ENCODE data around the gene NEAT1. TPM values are rescaled to one million over a fixed set of nuclear protein-coding genes. Genes with fewer than 3 reads are reported as not detected.

NEAT1 gene
- total and polyA plus RNA-seq, 5 experiments from 2014 or later, result 1.3 to 414 (median 2.9) TPM

DNA sequence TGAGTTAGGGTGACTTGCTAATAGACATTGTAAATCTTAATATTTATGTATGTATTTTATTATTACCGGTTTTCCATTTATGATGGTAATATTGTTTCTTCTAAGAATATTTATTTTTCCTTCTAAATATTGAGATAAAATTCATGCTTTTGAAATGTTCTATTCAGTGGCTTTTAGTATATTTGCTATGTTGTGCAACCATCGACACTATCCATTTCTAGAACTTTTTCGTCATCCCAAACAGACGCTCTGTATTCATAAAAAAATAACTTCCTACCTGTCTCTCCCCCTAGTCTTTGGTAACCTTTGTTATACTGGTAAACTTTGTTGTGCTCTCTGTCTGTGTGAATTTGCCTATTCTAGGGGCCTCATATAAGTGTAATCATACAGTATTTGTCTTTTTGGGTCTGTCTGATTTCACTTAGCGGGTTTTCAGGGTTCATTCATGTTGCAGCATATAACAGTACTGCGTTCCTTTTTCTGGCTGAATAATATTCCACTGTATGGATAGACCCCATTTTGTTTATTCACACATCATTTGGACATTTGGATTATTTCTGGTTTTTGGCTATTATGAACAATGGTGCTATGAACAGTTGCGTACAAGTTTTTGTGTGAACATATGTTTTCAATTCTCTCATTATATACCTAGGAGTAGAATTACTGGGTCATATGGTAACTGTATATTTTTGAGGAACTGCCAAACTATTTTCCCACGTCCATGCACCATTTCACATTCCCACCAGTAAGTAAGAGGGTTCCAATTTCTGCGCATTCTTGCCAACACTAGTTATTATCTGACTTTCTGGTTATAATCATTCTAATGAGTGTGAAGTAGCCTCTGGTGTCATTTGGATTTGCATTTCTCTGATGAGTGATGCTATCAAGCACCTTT, 15.9 kb downstream of the NEAT1 start:
- POLR2A ChIA-PET, result interaction anchor here (0.7 to 3.0 kb wide), 4 partner anchors 22 to 359 kb away, joined by 3 to 17 read pairs (median 8); no protein-coding TSS in a partner anchor
- Mint-ChIP-seq H3K9me3 (no peaks in the 10 kb centered on the region), H3K4me3 (no peak overlapping the region), H3K4me1 (peaks cover 21 to 92% (median 67%) of the 10 kb centered on the region in 4 donors), H3K36me3 (peaks cover 4 to 55% (median 11%) of the 10 kb centered on the region in 3 donors), H3K27me3 (no peaks in the 10 kb centered on the region), H3K27ac (peak overlapping the region in 5 of 10 donors; percentile 21 to 90 (median 49))
- ATAC-seq (no peak), DNase-seq (no peak)

- POLR2A ChIA-PET, result interaction anchor here (0.7 to 6.4 kb wide), 7 partner anchors 15 to 358 kb away, joined by 3 to 50 read pairs (median 6); partner anchors contain the start of genes MALAT1 and NEAT1
- Mint-ChIP-seq H3K27me3 (no peaks in the 10 kb centered on the region), H3K4me3 (peak overlapping the region in 2 of 10 donors; percentile 22 to 61), H3K27ac (peak overlapping the region in 8 of 10 donors; percentile 22 to 90 (median 58)), H3K9me3 (no peaks in the 10 kb centered on the region), H3K36me3 (peaks cover 4 to 56% (median 11%) of the 10 kb centered on the region in 3 donors), H3K4me1 (peaks cover 25 to 90% (median 70%) of the 10 kb centered on the region in 4 donors)
- DNase-seq (no peak), ATAC-seq (no peak)
Measured at GRCh38 chr11:65439331-65440181, 17.0 kb downstream of the NEAT1 start.

GRCh38 chr11:65440831-65441499, 18.4 kb downstream of the NEAT1 start:
- no peaks in the 10 kb centered on the region for H3K9me3 Mint-ChIP-seq
- H3K27ac Mint-ChIP-seq, result peak overlapping the region in 8 of 10 donors; percentile 25 to 90 (median 82)
- POLR2A ChIA-PET, result interaction anchor here (0.7 to 6.4 kb wide), 8 partner anchors 16 to 562 kb away, joined by 3 to 50 read pairs (median 6); partner anchors contain the start of genes MALAT1 and NEAT1
- ATAC-seq (no peak), DNase-seq (no peak)
- no peaks in the 10 kb centered on the region for H3K27me3 Mint-ChIP-seq
- H3K4me3 Mint-ChIP-seq, result peak overlapping the region in 9 of 10 donors; percentile 1 to 73 (median 49)
- H3K36me3 Mint-ChIP-seq, result peaks cover 4 to 49% (median 11%) of the 10 kb centered on the region in 3 donors
- H3K4me1 Mint-ChIP-seq, result peaks cover 21 to 79% (median 58%) of the 10 kb centered on the region in 4 donors

DNA sequence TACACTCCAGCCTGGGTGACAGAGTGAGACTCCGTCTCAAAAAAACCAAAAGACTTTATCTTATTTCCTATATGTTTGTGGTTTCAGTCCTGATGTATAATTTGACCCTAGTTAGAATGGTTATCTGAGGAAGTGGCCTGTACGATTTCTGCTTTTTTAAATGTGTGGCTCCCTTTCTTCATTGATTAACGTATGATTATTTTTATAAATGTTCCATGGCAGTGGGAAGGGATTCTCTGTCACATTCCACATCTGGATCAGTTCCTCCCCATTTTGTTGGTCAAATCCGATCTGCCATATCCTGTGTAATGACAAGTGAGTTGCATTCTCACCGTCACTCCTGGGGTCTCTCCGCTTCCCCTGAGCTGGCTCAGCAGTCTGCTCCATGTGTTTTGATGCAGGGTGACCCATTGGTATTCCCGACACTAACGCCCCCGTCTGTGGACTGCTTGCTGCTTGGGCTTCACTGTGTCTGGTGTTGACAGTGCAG, 20.3 kb downstream of the NEAT1 start:
- no peak for DNase-seq
- Mint-ChIP-seq H3K27me3 (no peaks in the 10 kb centered on the region), H3K27ac (peak overlapping the region in 8 of 10 donors; percentile 1 to 90 (median 64)), H3K4me3 (peak overlapping the region in 3 of 10 donors; percentile 23 to 37 (median 33)), H3K4me1 (peaks cover 14 to 64% (median 49%) of the 10 kb centered on the region in 4 donors), H3K36me3 (peaks cover 4 to 38% (median 7%) of the 10 kb centered on the region in 3 donors), H3K9me3 (no peaks in the 10 kb centered on the region)
- POLR2A ChIA-PET, result interaction anchor here (0.6 to 6.4 kb wide), 4 partner anchors 18 to 55 kb away, joined by 3 to 50 read pairs (median 12); partner anchors contain the start of gene MALAT1
- ATAC-seq, result no peak

- POLR2A ChIA-PET, result interaction anchor here (0.5 to 6.4 kb wide), 9 partner anchors 19 to 675 kb away, joined by 3 to 50 read pairs (median 4); partner anchors contain the start of genes MALAT1 and NEAT1
- ATAC-seq (no peak), DNase-seq (no peak)
- Mint-ChIP-seq H3K27ac (peak overlapping the region in 5 of 10 donors; percentile 44 to 80 (median 52)), H3K4me3 (no peak overlapping the region), H3K9me3 (peaks cover 0 to 1% (median 0%) of the 10 kb centered on the region in 9 donors), H3K36me3 (peaks cover 0 to 25% (median 1%) of the 10 kb centered on the region in 3 donors), H3K27me3 (no peaks in the 10 kb centered on the region), H3K4me1 (peaks cover 12 to 57% (median 40%) of the 10 kb centered on the region in 4 donors)
Measured at GRCh38 chr11:65444314-65445051, 21.9 kb downstream of the NEAT1 start.

DNA sequence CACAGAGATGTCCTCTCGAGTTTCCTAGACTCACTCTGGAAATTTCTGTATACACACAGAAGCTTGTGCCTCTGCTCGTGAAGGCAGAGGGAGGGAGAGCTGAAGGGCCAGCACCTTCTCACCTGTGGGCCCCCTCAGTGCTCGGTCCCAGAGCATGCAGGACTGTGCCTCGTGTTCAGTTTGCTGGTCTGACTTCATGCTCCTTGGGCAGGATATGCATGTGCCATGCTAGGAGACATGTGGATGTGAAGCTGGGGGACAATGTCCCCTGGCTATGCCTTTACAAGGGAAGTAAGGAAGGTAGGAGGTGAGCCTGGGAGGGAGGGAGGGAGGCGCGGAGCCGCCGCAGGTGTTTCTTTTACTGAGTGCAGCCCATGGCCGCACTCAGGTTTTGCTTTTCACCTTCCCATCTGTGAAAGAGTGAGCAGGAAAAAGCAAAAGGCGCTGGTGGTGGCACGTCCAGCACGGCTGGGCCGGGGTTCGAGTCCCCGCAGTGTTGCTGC, 22.6 kb downstream of the NEAT1 start:
- DNase-seq (no peak), ATAC-seq (no peak)
- Mint-ChIP-seq H3K27me3 (no peaks in the 10 kb centered on the region), H3K27ac (peak overlapping the region in 5 of 10 donors; percentile 25 to 82 (median 56)), H3K9me3 (peaks cover 0 to 1% (median 0%) of the 10 kb centered on the region in 9 donors), H3K4me1 (peaks cover 12 to 50% (median 35%) of the 10 kb centered on the region in 4 donors), H3K36me3 (peaks cover 0 to 24% (median 1%) of the 10 kb centered on the region in 3 donors), H3K4me3 (no peak overlapping the region)
- POLR2A ChIA-PET, result interaction anchor here (0.6 to 6.4 kb wide), 7 partner anchors 22 to 675 kb away, joined by 3 to 50 read pairs (median 4); partner anchors contain the start of genes MALAT1 and NEAT1

DNA sequence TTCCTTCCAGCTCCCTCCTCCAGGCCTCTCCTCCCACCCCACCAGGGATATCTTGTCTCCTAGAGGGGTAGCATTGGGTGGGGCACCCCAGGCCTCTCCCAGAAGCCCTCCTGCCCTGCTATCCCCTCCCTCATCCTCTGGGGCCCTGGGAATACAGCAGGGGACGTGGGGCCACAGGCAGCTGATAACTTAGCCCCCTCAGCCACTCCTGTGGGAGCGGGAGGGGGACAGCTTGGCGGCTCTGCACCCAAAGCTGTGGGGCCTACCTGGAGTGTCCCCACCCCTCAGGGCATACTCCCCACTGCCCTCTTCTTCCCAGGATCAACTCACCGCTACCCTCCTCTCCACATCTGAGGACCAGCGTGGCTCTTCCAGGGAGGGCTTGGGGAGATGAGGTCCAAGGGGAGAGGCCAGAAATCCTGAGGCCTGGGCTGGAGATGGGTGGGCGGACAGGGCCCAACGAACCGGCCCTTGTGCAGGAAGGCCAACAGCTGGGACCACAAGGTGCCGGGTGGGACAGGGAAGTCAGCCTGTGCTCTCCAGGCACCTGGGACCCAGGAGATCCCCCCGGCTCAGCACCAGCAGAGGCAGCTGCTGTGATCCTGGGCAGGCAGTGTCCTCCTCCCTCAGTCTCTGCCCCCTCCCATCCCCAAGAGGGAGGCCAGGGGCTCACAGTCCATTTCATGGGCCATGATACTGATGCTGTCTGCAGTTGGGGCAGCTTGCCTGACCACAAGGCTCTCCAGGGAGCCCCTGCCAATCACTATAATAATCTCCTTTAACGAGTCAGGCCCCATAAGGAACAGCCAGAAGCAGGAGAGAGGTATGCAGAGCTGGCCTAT, 23.2 kb downstream of the NEAT1 start:
- H3K36me3 Mint-ChIP-seq, result peaks cover 0 to 20% (median 0%) of the 10 kb centered on the region in 3 donors
- no peak for DNase-seq
- peaks cover 11 to 43% (median 29%) of the 10 kb centered on the region in 4 donors for H3K4me1 Mint-ChIP-seq
- ATAC-seq, result no peak
- peaks cover 0 to 1% (median 0%) of the 10 kb centered on the region in 9 donors for H3K9me3 Mint-ChIP-seq
- no peaks in the 10 kb centered on the region for H3K27me3 Mint-ChIP-seq
- H3K4me3 Mint-ChIP-seq, result no peak overlapping the region
- POLR2A ChIA-PET, result interaction anchor here (1.0 to 6.4 kb wide), 11 partner anchors 13 to 53 kb away, joined by 3 to 50 read pairs (median 4); partner anchors contain the start of genes MALAT1 and NEAT1
- peak overlapping the region in 8 of 10 donors; percentile 11 to 52 (median 32) for H3K27ac Mint-ChIP-seq

- ATAC-seq, result no peak
- POLR2A ChIA-PET, result interaction anchor here (1.0 to 2.0 kb wide), 10 partner anchors 11 to 54 kb away, joined by 3 to 7 read pairs (median 4); partner anchors contain the start of genes MALAT1 and NEAT1
- H3K4me1 Mint-ChIP-seq, result peaks cover 8 to 35% (median 24%) of the 10 kb centered on the region in 4 donors
- peak overlapping the region in 9 of 10 donors; percentile 11 to 81 (median 52) for H3K27ac Mint-ChIP-seq
- DNase-seq, result no peak
- no peak overlapping the region for H3K4me3 Mint-ChIP-seq
- H3K9me3 Mint-ChIP-seq, result peaks cover 0 to 1% (median 0%) of the 10 kb centered on the region in 9 donors
- H3K36me3 Mint-ChIP-seq, result peaks cover 0 to 17% (median 0%) of the 10 kb centered on the region in 3 donors
- no peaks in the 10 kb centered on the region for H3K27me3 Mint-ChIP-seq
Measured at GRCh38 chr11:65446446-65447277, 24.1 kb downstream of the NEAT1 start.

- DNase-seq (no peak), ATAC-seq (no peak)
- POLR2A ChIA-PET, result interaction anchor here (0.6 to 2.5 kb wide), 3 partner anchors 49 to 428 kb away, joined by 3 to 10 read pairs (median 4); partner anchors contain the start of gene MALAT1
- Mint-ChIP-seq H3K27me3 (no peaks in the 10 kb centered on the region), H3K4me3 (no peak overlapping the region), H3K4me1 (peaks cover 7 to 23% (median 14%) of the 10 kb centered on the region in 4 donors), H3K27ac (peak overlapping the region in 6 of 10 donors; percentile 6 to 73 (median 52)), H3K36me3 (peaks cover 0 to 15% (median 0%) of the 10 kb centered on the region in 3 donors), H3K9me3 (peaks cover 0 to 1% (median 0%) of the 10 kb centered on the region in 9 donors)
Measured at GRCh38 chr11:65448074-65448417, 25.4 kb downstream of the NEAT1 start.
